ENCODE results near the gene ANKLE1.
"Not testable (repeated sequence)": the region's sequence is repeated elsewhere in the genome, so short reads cannot be mapped to it uniquely, and the experiment has no call there.

ANKLE1 gene

GRCh38 chr19:17246681-17247425 is 34.8 kb upstream of the ANKLE1 start:
- DNase-seq, result no peak

- DNase-seq, result no peak
These were observed 33.5 kb upstream of the ANKLE1 start for GRCh38 chr19:17248011-17248776.

GRCh38 chr19:17249887-17250548 is 31.7 kb upstream of the ANKLE1 start:
- DNase-seq, result no peak

- DNase-seq, result no peak
These were observed 27.1 kb upstream of the ANKLE1 start for GRCh38 chr19:17254636-17255035.

GRCh38 chr19:17255150-17255621 is 26.5 kb upstream of the ANKLE1 start:
- no peak for DNase-seq

- no peak for DNase-seq
These were observed 25.6 kb upstream of the ANKLE1 start for GRCh38 chr19:17256130-17256529.

GRCh38 chr19:17259118-17259780 is 22.5 kb upstream of the ANKLE1 start:
- DNase-seq, result no peak

- no peak for DNase-seq
These were observed 21.8 kb upstream of the ANKLE1 start for GRCh38 chr19:17259934-17260333.

- peak; percentile 64 for DNase-seq
These were observed 20.8 kb upstream of the ANKLE1 start for GRCh38 chr19:17260842-17261325.

GRCh38 chr19:17262557-17262956 is 19.1 kb upstream of the ANKLE1 start:
- DNase-seq, result no peak

GRCh38 chr19:17263712-17264640 is 17.7 kb upstream of the ANKLE1 start:
- DNase-seq, result no peak

- DNase-seq, result no peak
These were observed 17.1 kb upstream of the ANKLE1 start, which contains the start of gene USHBP1 for GRCh38 chr19:17264641-17264979. USHBP1 (minus strand) TSS chr19:17264745; CDS start chr19:17264299, 446 bp downstream.

- no peak for DNase-seq
These were observed 15.7 kb upstream of the ANKLE1 start for GRCh38 chr19:17266026-17266425.

- DNase-seq, result no peak
These were observed 15.1 kb upstream of the ANKLE1 start for GRCh38 chr19:17266589-17266974.

- DNase-seq, result peak; percentile 99
These were observed 14.5 kb upstream of the ANKLE1 start, which contains the start of gene BABAM1 for GRCh38 chr19:17266975-17267788. BABAM1 (plus strand) TSS chr19:17267443; CDS start chr19:17268807, 1,364 bp downstream.

GRCh38 chr19:17268754-17269153 is 12.9 kb upstream of the ANKLE1 start:
- no peak for DNase-seq

GRCh38 chr19:17274892-17275291 is 6.8 kb upstream of the ANKLE1 start:
- not testable (repeated sequence) for DNase-seq

GRCh38 chr19:17275441-17276175 is 6.1 kb upstream of the ANKLE1 start:
- DNase-seq, result no peak

- DNase-seq, result no peak
These were observed 2.3 kb upstream of the ANKLE1 start for GRCh38 chr19:17279436-17279835.

Measured in fibroblast of skin of abdomen (primary cell).